C4-2B (cell line): ENCODE measurements around the gene OGDHL.
"Not testable (repeated sequence)": the region's sequence is repeated elsewhere in the genome, so short reads cannot be mapped to it uniquely, and the experiment has no call there.

Experiments
- ZFX ChIP-seq: fragments of 450-650 bp; IDR thresholded peaks from 2 replicates; pipeline ENCODE4 v1.6.1; 2017
- TF ChIP-seq, protein P1 (sequence below): fragments of 450-650 bp; conservative IDR thresholded peaks from 2 replicates; pipeline ENCODE4 v1.5.1; 2017; ENCODE audit warnings: mild to moderate bottlenecking

DNA sequence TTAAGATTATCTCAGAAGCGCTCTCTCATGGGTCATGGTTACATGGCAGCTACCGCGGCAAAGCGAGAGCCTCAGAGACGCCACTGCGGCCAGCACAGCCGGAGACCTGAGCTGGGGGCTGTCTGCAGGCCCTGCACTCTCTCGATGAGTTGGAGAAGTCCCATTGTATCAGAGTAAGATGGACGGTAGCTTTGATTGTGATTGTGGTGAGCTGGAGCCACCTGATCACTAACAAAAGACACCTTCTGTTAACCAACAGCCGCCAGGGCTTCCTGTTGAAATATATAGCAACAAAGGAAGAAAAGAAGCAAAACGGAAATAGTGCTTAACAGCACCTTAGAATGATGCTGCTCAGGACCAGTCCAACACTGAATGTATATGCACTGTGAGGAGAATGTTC is 8.9 kb upstream of the OGDHL start:
- TF ChIP-seq, protein P1, sequence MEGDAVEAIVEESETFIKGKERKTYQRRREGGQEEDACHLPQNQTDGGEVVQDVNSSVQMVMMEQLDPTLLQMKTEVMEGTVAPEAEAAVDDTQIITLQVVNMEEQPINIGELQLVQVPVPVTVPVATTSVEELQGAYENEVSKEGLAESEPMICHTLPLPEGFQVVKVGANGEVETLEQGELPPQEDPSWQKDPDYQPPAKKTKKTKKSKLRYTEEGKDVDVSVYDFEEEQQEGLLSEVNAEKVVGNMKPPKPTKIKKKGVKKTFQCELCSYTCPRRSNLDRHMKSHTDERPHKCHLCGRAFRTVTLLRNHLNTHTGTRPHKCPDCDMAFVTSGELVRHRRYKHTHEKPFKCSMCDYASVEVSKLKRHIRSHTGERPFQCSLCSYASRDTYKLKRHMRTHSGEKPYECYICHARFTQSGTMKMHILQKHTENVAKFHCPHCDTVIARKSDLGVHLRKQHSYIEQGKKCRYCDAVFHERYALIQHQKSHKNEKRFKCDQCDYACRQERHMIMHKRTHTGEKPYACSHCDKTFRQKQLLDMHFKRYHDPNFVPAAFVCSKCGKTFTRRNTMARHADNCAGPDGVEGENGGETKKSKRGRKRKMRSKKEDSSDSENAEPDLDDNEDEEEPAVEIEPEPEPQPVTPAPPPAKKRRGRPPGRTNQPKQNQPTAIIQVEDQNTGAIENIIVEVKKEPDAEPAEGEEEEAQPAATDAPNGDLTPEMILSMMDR = not testable (repeated sequence)
- TF ChIP-seq ZFX = not testable (repeated sequence)
